SK-N-MC (cell line): ENCODE data around the gene SERPINI1.
A peak's percentile ranks its signal among the peaks of the same experiment; 100 is the strongest.

Source experiments
- DNase-seq: peaks from one replicate; pipeline ENCODE4 v3.0.0-alpha.2; 2011; ENCODE audit warnings: low read depth, low spot score
- H3K27ac ChIP-seq: fragments of 200-600 bp; sonication (generic); 2 replicates; pipeline ENCODE4 v1.5.1; 2016; ENCODE audit warnings: mixed run types
- H3K36me3 ChIP-seq: fragments of 200-600 bp; sonication (generic); 2 replicates; pipeline ENCODE4 v1.6.1; 2017; ENCODE audit warnings: antibody characterized with exemption, low read length, mixed read lengths; ENCODE audit not compliant: insufficient read depth
- H3K4me3 ChIP-seq: fragments of 200-600 bp; sonication (generic); 2 replicates; pipeline ENCODE4 v1.5.1; 2016
- H3K9ac ChIP-seq: fragments of 200-600 bp; sonication (generic); 2 replicates; pipeline ENCODE4 v1.8.0; 2017; ENCODE audit warnings: mixed run types, mixed read lengths; ENCODE audit not compliant: insufficient read length
- H3K9me3 ChIP-seq: fragments of 200-600 bp; sonication (generic); 2 replicates; pipeline ENCODE4 v1.6.1; 2017; ENCODE audit warnings: low read depth, mild to moderate bottlenecking, antibody characterized with exemption, low read length, moderate library complexity, mixed read lengths
- EZH2 ChIP-seq: fragments of 200-600 bp; sonication (generic); IDR thresholded peaks from one replicate; pipeline ENCODE4 v1.6.1; 2017; ENCODE audit warnings: antibody characterized with exemption
- FOXP2 ChIP-seq: optimal IDR thresholded peaks from 2 replicates; pipeline ENCODE3; 2011; ENCODE audit warnings: mild to moderate bottlenecking, moderate library complexity; ENCODE audit not compliant: insufficient read depth; ENCODE audit errors: extremely low read length, control extremely low read depth
- POLR2AphosphoS5 ChIP-seq: IDR thresholded peaks from 2 replicates; pipeline ENCODE4 v1.6.1; 2012; ENCODE audit warnings: mild to moderate bottlenecking, low read depth, low read length, borderline replicate concordance

The SERPINI1 gene

GRCh38 chr3:167739190-167739810 lies 3.8 kb downstream of the SERPINI1 start:
- TF ChIP-seq POLR2AphosphoS5: no peak
- no peak for TF ChIP-seq EZH2
- no peak for TF ChIP-seq FOXP2

DNA sequence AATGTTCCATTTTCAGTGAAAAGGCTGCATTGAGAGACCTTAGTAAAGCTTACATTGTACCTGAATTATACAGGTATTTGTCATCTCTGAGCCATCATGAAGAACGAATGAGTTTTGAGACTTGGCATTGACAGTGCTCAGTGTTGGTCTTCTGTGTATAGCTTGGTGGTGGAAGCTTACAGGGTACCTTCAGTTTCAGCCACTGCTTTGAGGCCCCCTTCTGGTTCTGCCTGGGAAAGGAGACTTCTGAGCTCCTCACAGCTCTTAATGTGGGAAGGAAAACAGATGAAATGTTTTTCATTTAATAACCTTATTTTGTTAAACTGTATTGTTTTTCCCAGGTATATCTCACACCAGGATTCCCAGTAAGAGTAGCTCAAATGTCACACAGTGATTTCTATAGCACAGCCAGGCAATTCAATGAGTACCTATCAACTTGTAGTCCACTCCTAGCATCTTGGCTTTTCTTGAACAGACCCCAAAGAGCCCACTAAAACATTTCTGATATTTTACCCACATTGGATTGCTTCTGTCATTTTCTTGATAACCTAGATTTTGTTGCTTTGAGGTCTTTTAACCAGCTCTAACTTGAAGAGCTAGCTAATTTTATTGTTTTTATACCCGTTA lies 5.6 kb downstream of the SERPINI1 start:
- no peak for DNase-seq
- Histone ChIP-seq H3K36me3 (no peaks in the 10 kb centered on the region), H3K9me3 (no peaks in the 10 kb centered on the region; the same call in 1 of the 2 replicates), H3K4me3 (no peak overlapping the region), H3K9ac (no peak overlapping the region), H3K27ac (no peak overlapping the region)
- TF ChIP-seq POLR2AphosphoS5: no peak
- TF ChIP-seq EZH2: no peak
- no peak for TF ChIP-seq FOXP2

More at GRCh38 chr3:167739190-167739810, 3.8 kb downstream of the SERPINI1 start:
- no peaks in the 10 kb centered on the region for H3K36me3 ChIP-seq
- H3K27ac ChIP-seq: no peak overlapping the region
- H3K4me3 ChIP-seq: no peak overlapping the region
- H3K9ac ChIP-seq: no peak overlapping the region
- no peaks in the 10 kb centered on the region for H3K9me3 ChIP-seq
- DNase-seq: no peak

DNA sequence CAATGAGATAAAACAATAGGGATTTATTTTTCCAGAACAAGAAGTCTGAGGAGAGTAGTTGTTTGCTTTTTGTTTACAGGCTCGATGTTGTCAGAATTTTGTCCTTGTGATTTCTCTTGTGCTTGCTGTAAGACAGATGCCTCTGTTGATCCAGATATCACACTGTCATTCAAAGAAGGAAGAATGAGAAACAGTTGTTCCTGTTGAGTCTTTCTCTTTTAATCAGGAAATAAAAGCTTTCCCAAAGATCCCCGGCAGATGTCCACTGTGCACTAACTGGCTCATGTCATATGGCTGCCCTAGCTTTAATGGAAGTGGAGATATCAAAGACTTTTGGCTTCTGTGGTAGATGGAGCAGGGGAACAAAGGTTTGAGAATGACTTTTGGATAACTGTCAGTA lies 6.8 kb downstream of the SERPINI1 start:
- no peak overlapping the region for H3K27ac ChIP-seq
- TF ChIP-seq FOXP2 (no peak), POLR2AphosphoS5 (no peak), EZH2 (no peak)
- no peak overlapping the region for H3K9ac ChIP-seq

GRCh38 chr3:167743799-167744198 lies 8.3 kb downstream of the SERPINI1 start:
- no peak for DNase-seq
- H3K9me3 ChIP-seq: no peaks in the 10 kb centered on the region; the same call in 1 of the 2 replicates
- no peaks in the 10 kb centered on the region for H3K36me3 ChIP-seq
- H3K27ac ChIP-seq: peak overlapping the region; percentile 39; the same call in 1 of the 2 replicates
- H3K9ac ChIP-seq: no peak overlapping the region
- no peak overlapping the region for H3K4me3 ChIP-seq
- TF ChIP-seq FOXP2 (no peak), EZH2 (no peak), POLR2AphosphoS5 (no peak)

More for the DNA sequence above, 6.8 kb downstream of the SERPINI1 start:
- H3K36me3 ChIP-seq: no peaks in the 10 kb centered on the region
- no peak overlapping the region for H3K4me3 ChIP-seq
- H3K9me3 ChIP-seq: no peaks in the 10 kb centered on the region; the same call in 1 of the 2 replicates
- no peak for DNase-seq

DNA sequence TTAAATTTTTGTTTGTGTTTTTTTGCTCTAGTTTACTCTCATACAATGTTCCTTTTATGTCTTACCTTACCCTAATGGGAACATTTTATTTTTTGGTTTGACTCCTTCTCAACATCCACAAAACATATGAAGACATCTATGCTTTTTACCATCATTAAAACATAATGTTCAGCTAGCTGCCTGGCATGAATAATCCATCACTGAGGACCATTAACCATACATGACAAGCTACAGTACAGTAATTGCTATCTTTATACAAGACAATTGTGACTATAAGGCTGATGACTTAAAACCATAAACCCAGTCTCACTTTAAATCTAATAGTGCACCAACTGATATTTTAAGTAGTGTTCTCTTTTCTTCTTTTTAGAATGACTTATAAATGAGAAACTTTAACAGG lies 13.7 kb downstream of the SERPINI1 start:
- Histone ChIP-seq H3K9me3 (no peaks in the 10 kb centered on the region; the same call in 1 of the 2 replicates), H3K9ac (no peak overlapping the region), H3K27ac (no peak overlapping the region), H3K36me3 (no peaks in the 10 kb centered on the region), H3K4me3 (no peak overlapping the region)
- no peak for TF ChIP-seq FOXP2
- DNase-seq: no peak

- no peak for DNase-seq
- no peak overlapping the region for H3K9ac ChIP-seq
- H3K36me3 ChIP-seq: no peaks in the 10 kb centered on the region
- H3K9me3 ChIP-seq: no peaks in the 10 kb centered on the region; the same call in 1 of the 2 replicates
- TF ChIP-seq EZH2 (no peak), FOXP2 (no peak), POLR2AphosphoS5 (no peak)
- no peak overlapping the region for H3K4me3 ChIP-seq
- no peak overlapping the region for H3K27ac ChIP-seq
Measured at GRCh38 chr3:167749728-167750127, 14.2 kb downstream of the SERPINI1 start.

- no peak for TF ChIP-seq FOXP2
- TF ChIP-seq POLR2AphosphoS5: no peak
- no peak for TF ChIP-seq EZH2
- Histone ChIP-seq H3K4me3 (no peak overlapping the region), H3K9ac (no peak overlapping the region), H3K9me3 (no peaks in the 10 kb centered on the region; the same call in 1 of the 2 replicates), H3K27ac (no peak overlapping the region), H3K36me3 (no peaks in the 10 kb centered on the region)
- DNase-seq: no peak
Measured at GRCh38 chr3:167750272-167750971, 14.9 kb downstream of the SERPINI1 start.

GRCh38 chr3:167754049-167754448 lies 18.5 kb downstream of the SERPINI1 start:
- Histone ChIP-seq H3K36me3 (no peaks in the 10 kb centered on the region), H3K4me3 (no peak overlapping the region), H3K9ac (no peak overlapping the region), H3K27ac (no peak overlapping the region), H3K9me3 (no peaks in the 10 kb centered on the region)
- TF ChIP-seq EZH2 (no peak), POLR2AphosphoS5 (no peak), FOXP2 (no peak)
- DNase-seq: no peak
